Stimulated activated CD4-positive, alpha-beta T cell treated with anti-CD3 and anti-CD28 coated beads, Interleukin-4, amount 100 ng/mL, for 24 hours (primary cell): ENCODE measurements around the gene CHURC1.

Experiments used
- DNase-seq: peaks from one replicate; pipeline ENCODE4 v3.0.0-alpha.2; 2020

Gene CHURC1

DNA sequence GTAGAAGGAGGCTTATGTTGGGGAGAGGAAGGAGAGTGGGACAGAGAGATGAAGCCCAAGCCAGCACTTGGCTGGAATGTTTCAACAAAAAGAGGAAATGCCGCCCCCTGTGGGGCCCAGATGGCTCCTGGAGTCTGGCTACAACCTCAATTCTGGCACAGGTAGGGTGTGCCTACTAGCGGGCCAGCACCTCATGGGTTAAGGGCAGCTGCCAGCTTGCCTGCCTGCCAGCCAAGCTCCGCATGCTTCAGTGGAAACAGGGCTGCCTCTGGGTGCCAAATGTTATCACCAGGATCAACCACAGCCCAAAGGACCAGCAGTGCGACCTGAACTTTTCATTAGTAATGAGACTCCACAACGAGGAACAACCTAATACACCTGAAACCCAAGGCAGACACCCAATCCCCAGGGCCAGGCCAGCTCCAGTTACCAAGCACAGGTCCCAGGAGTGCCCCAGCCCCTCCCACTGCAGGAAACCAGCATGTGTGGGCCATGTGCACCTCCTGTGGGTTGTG, 46.6 kb downstream of the CHURC1 start:
- no peak for DNase-seq

DNA sequence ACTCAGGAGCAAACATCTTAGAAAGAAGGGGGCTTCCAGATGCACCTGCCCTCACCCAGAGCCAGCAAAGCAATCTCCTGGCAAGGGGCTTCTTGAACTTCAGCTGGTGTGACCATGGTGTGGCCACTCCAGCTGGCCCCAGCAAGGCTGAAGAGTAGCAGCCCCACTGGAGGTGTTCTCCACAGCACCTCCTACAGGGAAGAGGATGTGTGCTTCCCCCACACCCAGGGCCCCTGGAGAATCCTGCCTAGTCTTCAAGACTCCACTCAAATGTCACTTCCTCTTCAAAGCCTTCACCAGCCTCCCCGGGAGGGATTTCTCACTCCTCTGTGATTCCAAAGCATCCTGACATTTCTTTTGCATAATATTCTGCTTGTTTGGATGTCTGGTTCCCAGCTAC, 49.4 kb downstream of the CHURC1 start:
- DNase-seq = no peak

DNA sequence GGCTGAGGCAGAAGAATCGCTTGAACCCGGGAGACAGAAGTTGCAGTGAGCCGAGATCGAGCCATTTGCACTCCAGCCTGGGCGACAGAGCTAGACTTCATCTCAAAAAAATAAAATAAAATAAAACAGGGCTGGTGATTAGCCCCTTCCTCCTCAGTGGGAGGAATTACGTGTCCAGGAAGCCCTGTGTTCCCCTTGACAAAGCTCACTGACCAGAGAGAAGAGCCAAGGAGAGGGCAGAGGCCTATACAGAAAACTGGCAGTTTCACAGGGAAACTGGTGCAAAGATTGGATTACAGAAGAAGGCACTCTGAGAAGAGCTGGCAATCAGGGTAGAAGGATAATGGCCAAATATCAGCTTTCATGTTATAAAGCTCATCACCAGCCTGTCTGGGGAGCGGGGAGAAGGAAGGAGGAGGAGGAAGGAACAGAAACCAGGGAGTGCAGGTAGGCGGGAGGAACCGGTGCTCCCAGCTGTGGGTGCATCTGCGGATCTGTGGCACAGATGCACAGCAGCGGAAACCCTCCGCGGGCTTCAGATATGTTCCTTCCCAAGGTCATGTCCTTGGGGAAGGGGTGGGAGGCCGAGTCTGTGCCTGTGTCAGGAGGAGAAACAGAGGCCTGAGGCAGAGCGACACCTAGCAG, 51.2 kb downstream of the CHURC1 start:
- DNase-seq = no peak

DNA sequence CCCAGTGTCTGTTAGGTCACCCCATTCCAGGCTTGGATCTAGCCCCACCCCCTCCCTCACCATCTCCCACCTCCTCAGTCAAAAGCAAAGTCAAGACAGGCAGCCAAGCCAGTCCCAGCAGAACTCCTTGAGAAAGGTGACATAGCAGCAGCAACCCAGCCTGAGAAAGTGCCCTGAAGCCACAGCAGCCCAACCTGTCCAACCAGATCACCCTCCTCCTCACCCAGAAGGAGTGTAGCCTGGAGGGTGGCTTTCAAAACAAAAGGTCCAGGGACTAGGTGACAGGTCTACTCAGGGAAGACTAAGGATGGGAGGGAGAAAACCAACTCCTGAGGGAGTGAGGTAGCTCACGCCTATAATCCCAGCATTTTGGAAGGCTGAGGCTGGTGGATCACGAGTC, 52.7 kb downstream of the CHURC1 start:
- no peak for DNase-seq

DNA sequence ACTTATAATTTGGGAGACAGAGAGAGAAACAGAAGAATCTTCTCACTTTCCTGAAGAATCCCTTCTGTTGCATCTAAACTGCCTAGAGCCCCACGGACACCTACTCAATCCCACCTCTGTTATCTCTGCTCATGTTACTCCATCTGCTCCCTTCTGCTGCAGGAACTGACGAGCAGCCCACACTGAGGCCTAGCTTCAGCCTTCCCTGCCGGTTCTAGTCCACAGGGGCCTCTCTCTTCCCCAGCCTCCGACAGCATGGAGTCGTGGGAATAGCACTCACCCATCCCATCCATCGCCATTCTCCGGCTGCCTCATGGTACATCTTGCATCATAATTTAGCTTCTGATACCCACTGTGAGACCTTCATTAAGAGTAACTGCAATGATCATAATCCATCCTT, 53.9 kb downstream of the CHURC1 start:
- DNase-seq = no peak

DNA sequence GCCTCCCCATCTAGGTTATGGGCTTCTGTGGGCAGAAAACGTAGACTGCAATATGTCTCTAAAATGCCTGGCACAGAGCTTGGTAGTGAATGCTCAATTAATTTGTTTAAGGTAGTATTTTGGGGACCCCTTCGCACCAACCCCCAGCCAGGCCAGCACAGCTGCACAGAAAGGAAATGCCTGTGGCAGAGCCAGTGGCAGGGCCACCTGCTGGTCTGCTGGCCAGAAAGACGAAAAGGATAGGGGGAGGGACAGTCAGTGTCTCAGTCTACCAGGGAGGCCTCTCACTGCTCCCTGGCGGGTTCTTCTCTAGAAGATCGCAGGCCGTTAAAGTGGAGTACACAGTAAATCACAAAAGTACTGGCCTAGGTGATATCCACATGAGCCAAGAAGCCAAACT, 54.4 kb downstream of the CHURC1 start:
- DNase-seq = no peak

DNA sequence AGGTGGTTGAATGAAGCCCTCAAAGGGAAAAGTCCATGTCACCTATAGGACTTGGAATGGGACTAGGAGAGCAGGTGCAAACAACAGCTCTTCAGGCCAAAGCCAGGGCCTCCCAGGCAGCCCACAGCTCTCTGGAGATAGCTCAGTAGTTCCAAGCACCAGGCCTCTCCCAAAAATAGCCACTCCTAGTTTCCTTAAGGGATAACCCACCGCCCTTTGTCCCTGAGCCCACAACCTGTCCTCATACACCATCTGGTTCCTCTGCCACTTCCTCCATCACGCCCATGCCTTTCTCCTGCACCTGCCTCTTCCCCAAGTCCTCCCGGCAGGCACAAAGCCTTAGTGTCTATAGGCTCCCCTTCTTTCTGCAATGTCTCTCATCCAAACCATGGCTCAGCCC, 55.8 kb downstream of the CHURC1 start:
- DNase-seq = no peak

DNA sequence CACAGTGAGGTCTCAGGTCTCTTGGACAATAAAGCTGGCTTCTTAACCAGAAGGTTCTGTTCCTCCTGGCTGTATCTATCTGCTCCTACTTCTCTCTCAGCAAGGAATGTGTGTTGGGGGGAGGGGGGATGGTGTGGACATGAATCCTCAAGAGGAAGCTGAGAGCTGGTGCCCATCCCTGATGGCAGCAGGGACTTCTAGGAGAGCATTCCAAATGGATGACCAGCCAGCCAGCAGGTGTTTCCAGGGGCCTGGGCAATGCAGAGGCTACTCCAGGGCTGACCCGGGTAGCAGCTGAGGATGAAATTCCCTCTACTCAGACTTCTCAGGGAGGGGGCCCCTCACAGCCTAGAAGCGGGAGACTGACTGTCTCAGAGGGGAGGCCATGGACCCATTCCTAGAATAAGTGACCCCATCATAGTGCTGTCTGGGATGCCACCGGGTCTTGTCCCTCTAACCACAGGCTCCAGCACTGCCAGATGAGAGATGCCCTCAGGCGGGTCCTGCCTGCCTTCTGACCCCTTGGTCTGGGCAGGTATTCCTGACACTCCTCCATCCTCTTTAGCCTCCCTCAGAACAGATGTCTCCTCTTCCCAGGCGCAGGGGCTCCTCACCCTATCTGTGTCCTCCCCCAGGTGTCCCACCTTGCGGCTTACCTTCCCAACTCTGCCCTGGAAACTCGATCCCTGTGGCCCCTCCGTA, 56.7 kb downstream of the CHURC1 start:
- no peak for DNase-seq

DNA sequence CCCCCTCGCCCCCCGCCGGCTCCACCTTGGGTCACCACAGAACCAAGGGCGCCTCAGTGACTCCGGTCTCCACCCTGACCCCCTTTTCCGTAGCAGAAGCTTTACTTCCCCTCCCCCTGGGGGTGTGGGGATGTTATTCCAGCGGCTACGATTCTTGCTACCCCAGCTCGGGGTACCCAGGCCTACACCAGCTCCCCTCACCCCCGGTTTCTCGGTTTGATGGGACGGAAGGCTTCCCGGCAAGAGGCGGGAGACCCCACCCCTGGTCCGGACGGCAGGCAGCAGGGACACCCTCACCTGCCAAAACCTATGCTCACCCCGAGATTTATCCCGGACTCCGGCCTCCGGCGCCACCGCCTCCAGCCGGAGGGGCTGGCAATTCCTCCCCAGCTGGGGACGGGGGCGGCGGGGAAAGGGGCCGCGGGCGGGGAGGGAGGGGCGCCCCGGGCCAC, 57.3 kb downstream of the CHURC1 start:
- DNase-seq = no peak

DNA sequence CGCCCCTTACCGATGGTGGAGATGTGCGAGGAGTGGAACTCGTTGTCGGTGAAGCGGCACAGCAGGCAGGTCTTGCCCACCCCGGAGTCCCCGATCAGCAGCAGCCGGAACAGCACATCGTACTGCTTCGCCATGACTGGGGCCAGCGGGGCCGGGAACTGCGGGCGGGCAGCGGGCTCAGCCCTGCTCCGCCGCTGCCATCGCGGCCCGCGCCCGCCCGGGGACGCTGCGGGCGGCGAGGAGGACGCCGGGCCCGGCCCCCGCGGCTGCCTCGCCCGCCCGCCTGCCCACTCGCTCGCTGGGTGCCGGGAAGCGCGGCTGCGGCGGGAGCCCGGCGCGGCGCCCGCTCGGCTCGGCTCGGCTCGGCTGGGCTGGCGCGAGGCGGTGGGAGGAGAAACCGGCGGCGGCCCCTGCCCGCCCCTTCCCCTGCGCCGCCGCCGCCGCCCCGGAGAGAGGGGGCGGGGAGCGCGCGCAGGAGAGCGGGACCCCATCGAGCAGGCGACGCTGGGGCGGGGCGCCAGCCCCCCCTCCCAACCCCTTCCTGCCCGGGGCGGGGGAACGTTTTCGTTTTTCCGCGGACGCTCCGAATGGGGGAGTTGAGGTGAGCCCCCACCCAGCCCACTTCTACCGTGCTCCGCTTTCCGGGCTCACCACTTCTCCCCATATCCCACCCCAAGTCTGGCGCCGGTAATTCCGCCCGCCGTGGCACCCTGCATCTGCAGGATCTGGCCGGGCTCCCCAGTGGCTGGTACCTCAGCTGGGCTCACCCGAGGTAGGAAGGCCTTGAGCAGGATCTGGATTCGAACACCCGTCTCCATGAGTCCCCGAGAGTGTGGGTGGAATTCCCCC, 57.9 kb downstream of the CHURC1 start, which contains the start of gene RAB15:
Gene RAB15 (minus strand): TSS at position 394 of the 849 bp plus-strand sequence. CDS start 260 bp downstream, at position 134.
- DNase-seq = peak; percentile 32

DNA sequence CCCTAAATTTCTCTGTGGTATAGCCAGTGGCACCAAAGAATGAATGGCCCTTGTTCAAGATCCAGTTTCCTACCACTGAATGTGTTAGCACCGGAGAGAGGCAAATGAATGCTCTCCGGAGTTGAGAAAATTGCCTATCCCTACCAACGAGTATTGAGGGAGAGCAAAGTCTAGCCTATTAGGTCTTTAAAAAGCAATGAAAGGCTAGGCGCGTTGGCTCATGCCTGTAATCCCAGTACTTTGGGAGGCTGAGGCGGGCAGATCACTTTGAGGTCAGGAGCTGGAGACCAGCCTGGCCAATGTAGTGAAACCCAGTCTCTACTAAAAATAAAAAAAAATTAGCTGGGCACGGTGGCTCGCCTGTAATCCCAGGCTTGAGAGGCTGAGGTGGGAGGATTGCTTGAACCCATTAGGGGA, 58.8 kb downstream of the CHURC1 start:
- DNase-seq = no peak

DNA sequence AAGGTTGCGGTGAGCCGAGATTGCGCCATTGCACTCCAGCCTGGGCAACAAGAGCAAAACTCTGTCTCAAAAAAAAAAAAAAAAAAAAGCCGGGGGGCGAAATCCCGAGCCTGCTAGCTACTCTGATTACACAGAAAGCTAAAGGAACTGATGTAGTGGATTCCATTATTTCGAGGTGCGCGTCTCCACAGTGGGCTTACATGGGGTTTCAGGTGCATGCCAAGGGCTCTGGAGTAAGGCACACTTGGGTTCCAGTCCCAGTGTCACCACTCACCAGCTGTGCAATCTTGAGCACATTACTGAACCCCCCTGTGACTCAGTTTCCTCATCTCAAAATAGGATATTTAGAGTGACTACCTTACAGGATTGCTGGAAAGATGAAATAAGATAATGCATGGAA, 59.6 kb downstream of the CHURC1 start:
- no peak for DNase-seq

DNA sequence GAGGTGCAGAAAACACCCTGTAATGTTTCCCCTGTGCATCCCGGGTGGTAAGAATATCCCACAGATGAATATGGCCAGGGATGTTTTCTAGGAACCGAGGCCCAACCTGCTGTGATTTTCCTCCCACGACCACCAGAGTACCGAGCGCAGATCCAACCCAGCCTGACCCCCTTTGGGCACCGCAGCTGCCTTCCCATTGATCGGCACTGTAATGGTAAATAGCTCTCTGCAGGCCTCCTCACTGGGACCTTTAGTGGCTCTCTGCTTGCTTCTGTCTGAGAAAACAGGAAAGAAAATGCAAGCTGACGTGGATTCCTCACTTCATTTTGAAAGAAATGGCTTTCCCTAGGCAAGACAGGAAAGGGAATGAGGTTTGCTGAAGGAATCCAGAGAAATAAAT, 60.3 kb downstream of the CHURC1 start:
- no peak for DNase-seq

DNA sequence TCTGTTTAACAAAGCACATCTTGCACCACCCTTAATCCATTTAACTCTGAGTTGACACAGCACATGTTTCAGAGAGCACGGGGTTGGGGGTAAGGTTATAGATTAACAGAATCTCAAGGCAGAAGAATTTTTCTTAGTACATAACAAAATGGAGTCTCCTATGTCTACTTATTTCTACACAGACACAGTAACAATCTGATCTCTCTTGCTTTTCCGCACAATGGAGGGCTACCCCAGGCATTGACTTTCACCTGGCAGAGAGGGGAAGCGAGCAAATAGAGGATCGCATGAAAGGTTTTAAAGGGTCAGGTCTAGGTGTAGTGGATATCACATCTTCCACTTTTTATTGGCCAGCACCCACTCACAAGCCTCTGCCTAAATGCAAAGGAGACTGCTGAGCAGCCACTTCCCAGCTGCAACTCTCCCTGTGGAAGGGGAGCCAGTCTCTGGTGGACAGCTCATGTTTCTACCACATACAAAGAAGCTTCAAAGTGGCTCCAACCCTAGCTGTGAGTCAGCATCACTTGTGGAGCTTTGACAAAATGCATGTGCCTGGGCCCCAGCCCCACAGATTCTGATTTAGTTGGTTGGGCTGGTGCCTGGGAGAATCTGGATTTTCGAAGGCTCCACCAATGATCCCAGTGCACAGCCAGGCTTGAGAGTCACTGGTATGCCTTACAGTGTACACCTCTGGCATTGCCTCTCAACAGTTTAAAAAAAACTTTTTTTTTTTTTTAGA, 65.2 kb downstream of the CHURC1 start:
- DNase-seq = no peak

DNA sequence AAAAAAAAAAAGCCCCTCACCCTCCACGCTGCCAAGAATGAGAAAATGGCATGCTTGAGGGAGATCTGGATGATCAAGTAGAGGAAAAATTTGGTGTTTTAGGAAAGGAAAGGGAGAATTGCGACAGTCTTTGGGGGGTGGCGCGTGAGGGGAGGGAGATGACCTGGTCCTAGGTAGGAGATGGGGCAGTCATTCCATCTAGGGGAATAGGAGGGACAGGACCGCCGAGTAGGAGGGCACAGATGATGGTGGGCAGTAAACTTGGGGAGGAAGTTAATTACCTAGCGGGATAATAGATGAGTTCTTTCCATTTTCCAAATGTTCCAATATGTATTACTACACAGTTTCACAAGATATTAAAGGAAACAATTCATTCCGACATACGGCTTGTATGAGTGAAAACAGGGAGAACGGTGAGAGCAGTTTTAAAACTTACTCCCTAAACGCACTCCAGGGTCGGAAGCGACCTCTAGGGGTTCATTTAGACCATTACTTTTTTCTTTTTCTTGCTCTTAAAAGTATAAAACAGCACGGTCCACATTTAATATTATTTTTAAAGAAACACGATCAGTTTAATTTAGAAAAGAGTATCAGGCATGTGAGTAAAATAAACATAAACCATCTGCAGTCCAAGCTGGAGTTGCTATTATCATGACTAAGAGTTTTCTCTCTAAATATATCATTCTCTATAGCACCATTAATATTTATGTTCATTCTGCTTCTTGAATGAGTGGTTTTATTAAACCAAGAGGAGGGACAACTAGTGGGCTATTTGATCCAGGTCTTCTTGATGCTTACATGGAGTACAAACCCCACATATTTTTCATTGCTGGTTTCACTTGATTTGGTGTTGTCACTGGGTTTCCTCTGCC, 69.4 kb downstream of the CHURC1 start:
- DNase-seq = peak; percentile 43
